ENCODE data around the gene C3orf62.
"Not testable (repeated sequence)": the region's sequence is repeated elsewhere in the genome, so short reads cannot be mapped to it uniquely, and the experiment has no call there.

The C3orf62 gene

GRCh38 chr3:49266410-49267095 lies 10.5 kb downstream of the C3orf62 start:
- no peak for DNase-seq

- DNase-seq, result no peak
These were observed 11.2 kb downstream of the C3orf62 start for GRCh38 chr3:49265661-49266386.

- DNase-seq, result no peak
These were observed 13.7 kb downstream of the C3orf62 start for GRCh38 chr3:49263159-49263889.

- DNase-seq, result peak; percentile 36
These were observed 16.2 kb downstream of the C3orf62 start for GRCh38 chr3:49260806-49261324.

- DNase-seq, result no peak
These were observed 19.8 kb downstream of the C3orf62 start for GRCh38 chr3:49257187-49257586.

GRCh38 chr3:49255718-49256511 lies 21.1 kb downstream of the C3orf62 start:
- no peak for DNase-seq

GRCh38 chr3:49255112-49255511 lies 21.9 kb downstream of the C3orf62 start:
- no peak for DNase-seq

- DNase-seq, result no peak
These were observed 23.5 kb downstream of the C3orf62 start for GRCh38 chr3:49253512-49253911.

- no peak for DNase-seq
These were observed 28.2 kb downstream of the C3orf62 start for GRCh38 chr3:49248840-49249227.

GRCh38 chr3:49244581-49245205 lies 32.3 kb downstream of the C3orf62 start:
- DNase-seq, result peak; percentile 29

GRCh38 chr3:49240091-49240490 lies 36.9 kb downstream of the C3orf62 start:
- DNase-seq, result not testable (repeated sequence)

GRCh38 chr3:49238274-49239127 lies 38.5 kb downstream of the C3orf62 start:
- peak; percentile 67 for DNase-seq

GRCh38 chr3:49237344-49237743 lies 39.7 kb downstream of the C3orf62 start:
- DNase-seq, result no peak

- no peak for DNase-seq
These were observed 40.8 kb downstream of the C3orf62 start for GRCh38 chr3:49236226-49236625.

GRCh38 chr3:49228817-49229216 lies 48.2 kb downstream of the C3orf62 start:
- DNase-seq, result not testable (repeated sequence)

GRCh38 chr3:49222002-49222401 lies 55.0 kb downstream of the C3orf62 start:
- DNase-seq, result no peak

- DNase-seq, result not testable (repeated sequence)
These were observed 56.0 kb downstream of the C3orf62 start for GRCh38 chr3:49220985-49221563.

GRCh38 chr3:49219132-49219531 lies 57.9 kb downstream of the C3orf62 start:
- DNase-seq, result no peak
